B cell (primary cell): ENCODE results near the gene MCRIP2. TPM values are rescaled to one million over a fixed set of nuclear protein-coding genes. Genes with fewer than 3 reads are reported as not detected.

Experiments
- ATAC-seq: fragments of 200-7000 bp; cut with Tn5 transposase; one replicate; pipeline ENCODE4 v1.10.0; 2021; ENCODE audit warnings: low read depth, mild to moderate bottlenecking, moderate number of reproducible peaks, moderate library complexity
- CTCF ChIA-PET: fragments of 350-600 bp; sonication (Branson Sonifier 250); formaldehyde crosslinking; loops from one replicate; lab custom pipeline; 2021; ENCODE audit warnings: antibody characterized with exemption, inconsistent platforms; lab: Charles Lee
- POLR2A ChIA-PET: fragments of 350-600 bp; sonication (Branson Sonifier 250); formaldehyde crosslinking; loops from one replicate; lab custom pipeline; 2021; ENCODE audit warnings: antibody characterized with exemption; lab: Charles Lee
- DNase-seq: peaks from one replicate; pipeline ENCODE4 v3.0.0; 2013
- H2AFZ ChIP-seq: 2 replicates; pipeline ENCODE4 v1.6.1; 2012; ENCODE audit warnings: mild to moderate bottlenecking, low read depth, low read length; ENCODE audit not compliant: insufficient read depth, poor library complexity, severe bottlenecking
- H3K27ac ChIP-seq, 2 donors: 1 replicate in 1 of 2; 2 replicates in 1 of 2; pipeline ENCODE4 v1.5.1; 2012 to 2013; ENCODE audit warnings: low read length in 2 of 2, mild to moderate bottlenecking in 2 of 2, moderate library complexity in 1 of 2
- H3K27me3 ChIP-seq, 4 experiments: fragments of 200-600 bp in 1 of 4; sonication (generic) in 1 of 4; replicated peaks in 1 of 4; 1 replicate in 2 of 4; 2 replicates in 2 of 4; pipeline versions ENCODE4 v1.6.1 to v1.7.0; 2013 to 2016; ENCODE audit warnings: low read length in 3 of 4, mild to moderate bottlenecking in 2 of 4, mixed read lengths in 1 of 4, moderate library complexity in 1 of 4; ENCODE audit not compliant: insufficient read depth in 4 of 4, control insufficient read depth in 3 of 4; ENCODE audit errors: control extremely low read depth in 1 of 4
- H3K36me3 ChIP-seq, 2 experiments: replicated peaks in 1 of 2; 1 replicate in 1 of 2; 2 replicates in 1 of 2; pipeline versions ENCODE4 v1.6.1 to v1.7.1; 2013; ENCODE audit warnings: low read length in 1 of 2; ENCODE audit not compliant: insufficient read depth in 2 of 2, control insufficient read depth in 1 of 2; ENCODE audit errors: control extremely low read depth in 1 of 2, extremely low read depth in 1 of 2
- H3K4me1 ChIP-seq, 2 donors: fragments of 200-600 bp in 1 of 2; sonication (generic) in 1 of 2; 1 replicate in 1 of 2; 2 replicates in 1 of 2; pipeline versions ENCODE4 v1.5.1 to v1.6.1; 2013 to 2017; ENCODE audit warnings: low read length in 2 of 2; ENCODE audit not compliant: control insufficient read depth in 2 of 2, insufficient read depth in 2 of 2
- H3K4me2 ChIP-seq: replicated peaks from 2 replicates; pipeline ENCODE3; 2012; ENCODE audit warnings: mild to moderate bottlenecking, low read depth, low read length; ENCODE audit not compliant: poor library complexity, severe bottlenecking
- H3K4me3 ChIP-seq, 5 experiments: fragments of 200-600 bp in 1 of 5; sonication (generic) in 1 of 5; 1 replicate in 3 of 5; 2 replicates in 2 of 5; pipeline versions ENCODE4 v1.5.1 to v1.7.0; 2011 to 2016; ENCODE audit warnings: low read length in 4 of 5, mild to moderate bottlenecking in 4 of 5, low read depth in 2 of 5, control low read depth in 1 of 5, moderate library complexity in 1 of 5; ENCODE audit not compliant: insufficient read depth in 1 of 5; ENCODE audit errors: control extremely low read depth in 1 of 5, extremely low read depth in 1 of 5
- H3K79me2 ChIP-seq: fragments of 200-600 bp; sonication (generic); one replicate; pipeline ENCODE4 v1.6.0; 2016; ENCODE audit warnings: low read length; ENCODE audit not compliant: control insufficient read depth, insufficient read depth
- H3K9ac ChIP-seq: fragments of 200-600 bp; sonication (generic); 2 replicates; pipeline ENCODE4 v1.6.1; 2017; ENCODE audit warnings: mild to moderate bottlenecking, low read length, moderate library complexity
- H3K9me3 ChIP-seq, 3 donors: one replicate each; pipeline versions ENCODE4 v1.6.1 to v1.7.1; 2013; ENCODE audit warnings: low read length in 2 of 3; ENCODE audit not compliant: control insufficient read depth in 2 of 3, insufficient read depth in 1 of 3; ENCODE audit errors: control extremely low read depth in 1 of 3
- H4K20me1 ChIP-seq: 2 replicates; pipeline ENCODE4 v1.6.0; 2012; ENCODE audit warnings: mild to moderate bottlenecking, low read length; ENCODE audit not compliant: insufficient read depth, control insufficient read depth, poor library complexity, severe bottlenecking
- H3K27ac Mint-ChIP-seq: one replicate; pipeline ENCODE4 v1.8.0; 2021; ENCODE audit warnings: mixed read lengths
- H3K27me3 Mint-ChIP-seq: one replicate; pipeline ENCODE4 v1.8.0; 2021; ENCODE audit warnings: mixed read lengths
- H3K4me1 Mint-ChIP-seq: one replicate; pipeline ENCODE4 v1.8.0; 2021; ENCODE audit warnings: mixed read lengths
- H3K4me3 Mint-ChIP-seq: one replicate; pipeline ENCODE4 v1.8.0; 2021; ENCODE audit warnings: mixed read lengths
- H3K9me3 Mint-ChIP-seq: one replicate; pipeline ENCODE4 v1.8.0; 2022; ENCODE audit warnings: mixed read lengths; ENCODE audit not compliant: insufficient read depth
- EZH2 ChIP-seq: IDR thresholded peaks from 2 replicates; pipeline ENCODE4 v1.6.1; 2012; ENCODE audit warnings: borderline replicate concordance, low read depth, mild to moderate bottlenecking, moderate library complexity, low read length; ENCODE audit not compliant: insufficient read depth, poor library complexity, severe bottlenecking
- WGBS: methylation state at CpG from one replicate; pipeline ENCODE4 v1.1.5; 2013; ENCODE audit warnings: missing lambda C conversion rate; ENCODE audit not compliant: insufficient coverage; 5-methylcytosine and 5-hydroxymethylcytosine counted together
- intact Hi-C: fragments of 100-400 bp; cut with micrococcal nuclease; formaldehyde crosslinking; loops from one replicate; pipeline ENCODE4 v1.10.0; 2022
- polyA plus RNA-seq: library from polyadenylated mRNA; depleted of rRNA; stranded (reverse); fragments of >200 nt; gene quantifications from 2 replicates; pipeline ENCODE4 v1.2.3, GENCODE V29; 2012
- total RNA-seq, 2 donors: library from RNA; stranded (reverse); fragments of 120-200 nt in 1 of 2; gene quantifications; 1 replicate in 1 of 2; 2 replicates in 1 of 2; pipeline versions ENCODE4 v1.2.3 to v1.2.4, GENCODE V29; 2013 to 2022
- TF ChIP-seq, protein P1 (sequence below): fragments of 200-600 bp; IDR thresholded peaks from one replicate; pipeline ENCODE4 v1.8.0; 2022; ENCODE audit warnings: antibody characterized with exemption, mild to moderate bottlenecking

The MCRIP2 gene
- total and polyA plus RNA-seq, 2 donors (not counting 1 experiment from before 2014, with no cell fraction given), result 29.2 to 46.0 TPM

GRCh38 chr16:686459-687260 lies 45.0 kb downstream of the MCRIP2 start:
- H3K4me3 Mint-ChIP-seq, result no peak overlapping the region
- TF ChIP-seq, protein P1, sequence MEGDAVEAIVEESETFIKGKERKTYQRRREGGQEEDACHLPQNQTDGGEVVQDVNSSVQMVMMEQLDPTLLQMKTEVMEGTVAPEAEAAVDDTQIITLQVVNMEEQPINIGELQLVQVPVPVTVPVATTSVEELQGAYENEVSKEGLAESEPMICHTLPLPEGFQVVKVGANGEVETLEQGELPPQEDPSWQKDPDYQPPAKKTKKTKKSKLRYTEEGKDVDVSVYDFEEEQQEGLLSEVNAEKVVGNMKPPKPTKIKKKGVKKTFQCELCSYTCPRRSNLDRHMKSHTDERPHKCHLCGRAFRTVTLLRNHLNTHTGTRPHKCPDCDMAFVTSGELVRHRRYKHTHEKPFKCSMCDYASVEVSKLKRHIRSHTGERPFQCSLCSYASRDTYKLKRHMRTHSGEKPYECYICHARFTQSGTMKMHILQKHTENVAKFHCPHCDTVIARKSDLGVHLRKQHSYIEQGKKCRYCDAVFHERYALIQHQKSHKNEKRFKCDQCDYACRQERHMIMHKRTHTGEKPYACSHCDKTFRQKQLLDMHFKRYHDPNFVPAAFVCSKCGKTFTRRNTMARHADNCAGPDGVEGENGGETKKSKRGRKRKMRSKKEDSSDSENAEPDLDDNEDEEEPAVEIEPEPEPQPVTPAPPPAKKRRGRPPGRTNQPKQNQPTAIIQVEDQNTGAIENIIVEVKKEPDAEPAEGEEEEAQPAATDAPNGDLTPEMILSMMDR, result no peak
- no peak for TF ChIP-seq EZH2
- H4K20me1 ChIP-seq, result peaks cover 24% of the 10 kb centered on the region
- H3K9me3 ChIP-seq, result peaks cover 0 to 11% (median 0%) of the 10 kb centered on the region in 3 donors
- no peak overlapping the region for H3K9ac ChIP-seq
- peaks cover 35% of the 10 kb centered on the region for H3K4me1 Mint-ChIP-seq
- H3K27me3 ChIP-seq, result no peaks in the 10 kb centered on the region
- peaks cover 0 to 26% of the 10 kb centered on the region in 2 experiments for H3K36me3 ChIP-seq
- ATAC-seq, result no peak
- no peak overlapping the region for H3K4me3 ChIP-seq
- DNase-seq, result no peak
- POLR2A ChIA-PET, result interaction anchor here (0.6 kb wide), 1 partner anchor 12 kb away, joined by 8 read pairs; no protein-coding TSS in a partner anchor
- H3K27ac ChIP-seq, result no peak overlapping the region
- CTCF ChIA-PET, result no interaction called here
- H3K27ac Mint-ChIP-seq, result no peak overlapping the region
- H3K79me2 ChIP-seq, result peaks cover 41% of the 10 kb centered on the region
- no peak overlapping the region for H2AFZ ChIP-seq
- H3K9me3 Mint-ChIP-seq, result no peaks in the 10 kb centered on the region
- no peak overlapping the region for H3K4me2 ChIP-seq
- WGBS, result 98% methylated on average over 49 of the region's 51 CpGs
- peaks cover 28 to 47% of the 10 kb centered on the region in 2 donors for H3K4me1 ChIP-seq
- intact Hi-C loops, result no loop called here
- no peaks in the 10 kb centered on the region for H3K27me3 Mint-ChIP-seq

DNA sequence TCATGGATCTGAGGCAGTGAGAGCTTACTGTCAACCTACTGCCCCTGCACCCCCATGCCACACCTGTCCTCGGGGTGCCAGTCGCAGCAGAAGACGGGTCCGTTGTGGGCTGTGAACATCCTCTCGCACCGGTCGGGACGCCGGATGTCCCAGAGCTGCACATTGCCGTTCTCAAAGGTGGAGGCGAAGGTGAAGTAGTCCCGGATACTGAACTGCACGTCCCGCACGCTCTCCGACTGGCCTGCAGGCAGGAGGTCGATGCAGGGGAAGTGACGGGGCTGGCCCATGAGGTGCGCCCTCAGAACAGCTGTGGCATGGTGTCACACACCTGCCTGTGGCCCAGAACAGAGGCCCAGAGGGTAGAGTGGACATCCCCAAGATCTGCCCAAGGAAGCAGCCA lies 45.9 kb downstream of the MCRIP2 start:
- Mint-ChIP-seq H3K9me3 (no peaks in the 10 kb centered on the region), H3K4me3 (peak overlapping the region; percentile 23), H3K4me1 (peaks cover 28% of the 10 kb centered on the region), H3K27me3 (peaks cover 1% of the 10 kb centered on the region), H3K27ac (no peak overlapping the region)
- intact Hi-C loops, result no loop called here
- peaks cover 0 to 4% (median 0%) of the 10 kb centered on the region in 4 experiments for H3K27me3 ChIP-seq
- H3K9me3 ChIP-seq, result peaks cover 0 to 11% (median 0%) of the 10 kb centered on the region in 3 donors
- H4K20me1 ChIP-seq, result peaks cover 16% of the 10 kb centered on the region
- H3K4me2 ChIP-seq, result no peak overlapping the region
- CTCF ChIA-PET, result no interaction called here
- H3K4me1 ChIP-seq, result peaks cover 25 to 41% of the 10 kb centered on the region in 2 donors
- no peak overlapping the region for H3K27ac ChIP-seq
- no peak overlapping the region for H3K4me3 ChIP-seq
- POLR2A ChIA-PET, result interaction anchor here (0.6 kb wide), 1 partner anchor 12 kb away, joined by 8 read pairs; no protein-coding TSS in a partner anchor
- H3K36me3 ChIP-seq, result peaks cover 0 to 18% of the 10 kb centered on the region in 2 experiments
- 93% methylated on average over 19 of the region's 19 CpGs for WGBS
- H3K79me2 ChIP-seq, result peaks cover 32% of the 10 kb centered on the region
- no peak overlapping the region for H2AFZ ChIP-seq
- no peak for TF ChIP-seq EZH2
- TF ChIP-seq, protein P1, result no peak
- no peak for DNase-seq
- no peak overlapping the region for H3K9ac ChIP-seq
- ATAC-seq, result no peak
